ENCODE data around the gene RALGAPB.
"Not testable (repeated sequence)": the region's sequence is repeated elsewhere in the genome, so short reads cannot be mapped to it uniquely, and the experiment has no call there.

The RALGAPB gene

GRCh38 chr20:38472513-38473366 is at the start of gene RALGAPB:
Gene RALGAPB, plus strand, starts transcription at chr20:38472843. Its CDS starts 15,590 bp downstream, at chr20:38488433.
- ATAC-seq: peak; percentile 90 to 92

DNA sequence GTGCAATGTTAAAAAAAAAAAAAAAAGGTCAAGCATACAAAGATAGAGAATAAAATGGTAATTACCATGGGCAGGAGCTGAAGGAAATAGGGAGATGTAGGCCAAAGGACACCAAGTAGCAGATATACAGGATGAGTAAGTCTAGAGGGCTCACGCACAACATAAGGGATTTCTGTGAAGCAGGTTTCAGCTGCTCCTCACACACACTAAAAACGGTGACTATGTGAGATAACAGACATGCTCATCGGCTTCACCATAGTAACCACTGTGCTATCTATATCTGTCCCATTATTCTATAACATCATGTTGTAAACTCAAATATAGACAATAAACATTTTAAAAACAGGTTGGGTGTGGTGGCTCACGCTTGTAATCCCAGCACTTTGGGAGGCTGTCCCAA is 49.1 kb upstream of the RALGAPB start:
- no peak for ATAC-seq

DNA sequence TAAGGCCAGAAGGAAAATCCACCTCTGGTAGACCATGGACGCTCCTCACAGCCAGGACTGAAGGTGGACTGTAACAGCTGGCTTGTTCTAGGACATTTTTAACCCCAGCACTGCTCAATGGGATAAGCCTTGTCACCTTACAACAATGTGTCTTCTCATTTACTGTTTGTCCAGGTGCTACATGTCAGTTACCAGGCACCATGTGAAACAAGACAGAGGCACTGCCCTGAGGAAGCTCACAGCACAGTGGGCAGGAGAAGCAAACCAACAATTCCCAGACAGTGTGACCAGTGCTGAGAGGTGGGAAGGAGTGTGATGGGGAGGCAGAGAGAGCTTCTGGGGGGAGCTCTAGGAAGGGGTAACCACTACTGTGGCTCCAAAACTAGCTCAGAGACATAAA is 48.2 kb upstream of the RALGAPB start:
- ATAC-seq: no peak

- peak; percentile 91 to 92 for ATAC-seq
Measured at GRCh38 chr20:38426006-38426897, 46.4 kb upstream of the RALGAPB start.

DNA sequence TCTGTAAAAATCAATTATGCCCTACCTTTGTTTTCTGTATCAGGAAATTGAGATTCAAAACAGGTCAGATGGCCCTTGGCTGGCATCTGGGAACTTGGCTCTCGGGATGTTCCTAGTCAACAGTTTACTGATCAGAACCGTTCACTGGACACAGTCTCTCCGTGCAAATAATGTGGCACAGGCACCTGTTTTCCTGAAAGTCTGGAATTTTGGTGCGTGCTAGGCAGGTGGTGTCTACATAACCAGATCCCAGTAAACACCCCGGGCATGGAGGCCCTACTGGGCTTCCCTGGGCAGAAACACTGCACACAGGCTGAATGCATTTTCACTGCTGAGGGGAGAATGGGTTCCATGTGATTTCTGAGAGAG is 45.0 kb upstream of the RALGAPB start:
- no peak for ATAC-seq

DNA sequence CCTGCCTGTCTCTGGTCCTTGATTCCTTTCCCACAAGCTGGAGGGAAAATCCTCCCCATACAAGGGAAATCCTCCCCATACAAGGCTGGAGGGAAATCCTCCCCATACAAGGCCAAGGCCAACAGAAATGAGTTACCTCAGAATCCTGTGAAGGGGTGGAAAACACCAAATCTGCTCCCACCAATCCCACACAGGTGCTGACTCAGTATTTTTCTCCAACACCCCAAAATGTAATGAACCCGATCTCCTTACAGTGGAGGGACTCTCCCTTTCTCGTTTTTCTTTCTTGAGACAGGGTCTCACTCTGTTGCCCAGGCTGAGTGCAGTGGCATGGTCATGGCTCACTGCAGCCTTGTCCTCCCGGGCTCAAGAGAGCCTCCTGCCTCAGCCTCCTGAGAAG is 43.8 kb upstream of the RALGAPB start:
- no peak for ATAC-seq

- no peak for ATAC-seq
Measured at GRCh38 chr20:38429301-38429700, 43.3 kb upstream of the RALGAPB start.

GRCh38 chr20:38430679-38431325 is 41.8 kb upstream of the RALGAPB start:
- ATAC-seq: no peak

- ATAC-seq: no peak
Measured at GRCh38 chr20:38432292-38432691, 40.4 kb upstream of the RALGAPB start.

DNA sequence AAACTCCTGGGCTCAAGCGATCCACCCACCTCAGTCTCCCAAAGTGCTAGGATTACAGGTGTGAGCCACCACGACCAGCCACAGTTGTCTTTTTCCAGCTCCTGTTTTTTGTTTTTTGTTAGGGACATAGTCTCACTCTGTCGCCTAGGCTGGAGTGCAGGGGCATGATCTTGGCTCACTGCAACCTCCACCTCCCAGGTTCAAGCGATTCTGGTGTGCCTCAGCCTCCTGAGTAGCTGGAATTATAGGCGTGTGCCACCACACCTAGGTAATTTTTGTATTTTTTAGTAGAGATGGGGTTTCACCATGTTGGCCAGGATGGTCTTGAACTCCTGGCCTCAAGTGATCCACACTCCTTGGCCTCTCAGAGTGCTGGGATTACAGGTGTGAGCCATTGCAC is 39.8 kb upstream of the RALGAPB start:
- ATAC-seq: not testable (repeated sequence)

DNA sequence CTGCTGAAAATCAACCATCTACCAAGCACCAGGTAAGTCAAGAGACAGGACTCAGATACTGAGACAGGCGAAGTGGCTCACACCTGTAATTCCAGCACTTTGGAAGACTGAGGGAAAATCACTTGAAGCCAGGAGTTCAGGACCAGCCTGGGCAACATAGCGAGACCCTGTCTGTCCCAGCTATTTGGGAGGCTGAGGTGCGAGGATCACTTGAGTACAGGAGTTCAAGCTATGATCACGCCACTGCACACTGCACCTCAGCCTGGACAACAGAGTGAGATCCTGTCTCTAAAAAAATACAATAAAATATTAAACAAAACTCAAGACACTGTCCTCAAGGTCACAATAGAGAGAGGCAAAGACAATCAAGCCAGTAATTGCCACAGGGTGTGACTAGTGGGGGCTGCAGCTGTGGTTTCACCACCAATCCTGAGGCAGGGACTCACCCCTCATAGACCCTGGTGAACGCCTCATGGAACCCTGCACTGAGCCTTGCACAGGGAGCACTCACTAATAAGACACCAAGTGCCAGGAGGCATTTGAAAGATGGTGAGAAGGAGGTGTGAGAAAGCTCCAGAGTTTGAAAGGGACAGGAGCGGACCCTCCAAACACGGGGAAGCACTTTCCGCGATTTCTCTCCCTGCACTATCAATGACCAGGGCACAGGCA is 39.2 kb upstream of the RALGAPB start:
- no peak for ATAC-seq

DNA sequence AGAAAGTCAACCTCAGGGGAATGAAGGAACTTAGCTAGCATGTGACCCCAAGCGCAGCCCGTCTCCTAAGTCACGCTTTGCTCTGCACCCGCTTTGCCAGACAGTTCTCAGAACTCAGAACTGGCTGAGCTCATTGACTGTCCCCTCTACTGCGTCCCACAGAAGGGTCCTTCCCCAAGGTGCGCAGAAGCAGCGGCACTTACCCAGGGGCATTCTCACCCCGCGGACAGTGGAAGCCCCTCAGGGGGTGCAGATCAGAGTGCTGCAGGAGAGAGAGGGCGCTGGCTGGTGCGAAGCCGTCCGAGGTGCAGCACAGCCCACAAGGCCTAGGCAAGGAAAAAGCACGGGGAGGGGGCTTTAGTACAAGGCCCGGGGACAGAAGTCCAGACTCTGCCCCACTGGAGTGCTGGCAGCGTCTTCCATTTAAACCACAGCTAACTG is 38.3 kb upstream of the RALGAPB start:
- peak; percentile 25 to 34 for ATAC-seq

DNA sequence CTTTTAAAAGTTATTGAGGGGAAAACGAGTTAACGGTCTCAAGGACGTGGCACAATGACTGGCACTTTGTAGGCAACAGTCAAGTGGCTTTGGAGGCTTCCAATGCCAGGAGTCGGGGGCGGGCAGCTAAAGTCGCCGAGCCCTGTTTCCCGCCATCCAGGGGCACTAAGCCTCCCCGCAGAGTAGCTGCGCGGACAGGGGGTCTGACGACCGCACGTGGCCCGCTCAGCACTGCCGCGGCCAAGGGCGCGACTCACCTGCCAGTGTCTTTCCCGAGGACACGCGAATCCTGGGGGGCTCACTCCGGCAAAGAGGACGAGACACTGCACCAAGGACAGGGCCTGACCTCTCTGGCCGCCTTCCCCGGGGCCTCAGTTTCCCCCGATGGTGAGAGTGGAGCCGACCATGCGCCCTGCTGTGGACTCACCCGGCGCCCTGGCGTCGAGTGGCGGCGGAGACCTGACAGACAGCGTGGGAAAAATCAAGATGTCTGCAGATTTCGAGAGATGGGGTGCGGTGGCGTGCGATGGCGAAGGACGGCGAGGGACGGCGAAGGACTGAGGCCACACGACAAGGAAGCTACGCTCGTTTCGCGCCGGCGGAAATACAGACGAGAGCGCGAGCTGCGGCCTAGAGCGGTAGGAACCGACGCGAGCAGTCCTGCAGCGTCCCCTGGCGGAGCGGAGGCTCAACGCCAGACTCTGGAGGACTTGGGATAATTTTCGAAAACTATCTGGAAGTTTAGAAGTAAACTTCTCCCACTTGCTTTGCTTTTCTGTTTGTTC is 37.7 kb upstream of the RALGAPB start, which contains the start of gene SNHG17:
Gene SNHG17, minus strand, starts transcription at position 559 of the 785 bp plus-strand sequence.
- ATAC-seq: peak; percentile 79 to 80

DNA sequence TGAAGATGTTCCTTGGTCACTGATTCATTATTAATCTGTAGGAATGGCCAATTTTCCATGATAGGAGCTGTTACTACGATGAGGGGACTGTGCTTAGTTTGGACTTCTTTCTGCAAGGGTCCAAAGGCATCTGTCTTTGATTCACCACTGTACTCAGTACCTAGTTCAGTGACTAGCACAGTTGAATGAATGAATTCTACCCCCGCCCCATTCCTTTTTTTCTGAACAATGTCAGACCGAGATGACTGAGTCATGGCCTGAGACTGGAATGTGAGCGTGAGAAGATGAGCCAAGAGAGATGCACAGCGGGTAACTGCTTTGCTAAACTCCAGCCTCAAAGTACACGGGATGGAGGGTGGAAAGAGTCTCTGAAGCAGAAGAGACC is 37.1 kb upstream of the RALGAPB start:
- ATAC-seq: no peak

DNA sequence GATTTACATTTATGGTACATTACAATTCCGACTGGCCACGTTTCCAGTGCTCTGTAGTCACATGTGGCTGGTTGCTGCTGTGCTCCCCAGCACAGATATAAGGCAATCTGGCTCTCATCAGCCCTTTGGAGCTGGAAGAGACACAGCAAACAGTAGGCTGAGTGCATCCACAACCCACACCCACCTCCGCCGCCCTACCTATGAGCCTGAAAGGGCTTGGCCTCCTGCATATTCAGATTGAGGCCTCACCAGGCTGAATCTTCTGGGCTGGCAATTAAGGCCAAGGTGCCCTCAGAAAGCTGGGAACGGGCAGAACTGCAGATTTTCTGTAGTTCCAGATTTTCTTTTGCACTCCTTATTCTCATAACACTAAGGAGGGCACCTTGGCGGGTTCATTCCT is 34.8 kb upstream of the RALGAPB start:
- no peak for ATAC-seq

- not testable (repeated sequence) for ATAC-seq
Measured at GRCh38 chr20:38441110-38441509, 31.5 kb upstream of the RALGAPB start.

- ATAC-seq: no peak
Measured at GRCh38 chr20:38441916-38442315, 30.7 kb upstream of the RALGAPB start.

- no peak for ATAC-seq
Measured at GRCh38 chr20:38445381-38445796, 27.3 kb upstream of the RALGAPB start.

- no peak for ATAC-seq
Measured at GRCh38 chr20:38445901-38446425, 26.7 kb upstream of the RALGAPB start.

GRCh38 chr20:38446441-38447209 is 26.0 kb upstream of the RALGAPB start:
- peak; percentile 98 to 99 for ATAC-seq
